NCI-H526 (cell line): ENCODE measurements around the gene STAT5A.
A peak's percentile ranks its signal among the peaks of the same experiment; 100 is the strongest.

ENCODE experiments used
- DNase-seq, 2 experiments: peaks; one replicate each; lab custom pipeline; 2025; lab: John Stamatoyannopoulos, UW

Gene STAT5A

GRCh38 chr17:42268236-42268635 is 20.1 kb upstream of the STAT5A start:
- no peak for DNase-seq

- no peak for DNase-seq
These were observed 18.1 kb upstream of the STAT5A start for GRCh38 chr17:42270170-42270535.

- no peak for DNase-seq
These were observed 17.7 kb upstream of the STAT5A start for GRCh38 chr17:42270596-42270995.

GRCh38 chr17:42271006-42271778 is 17.1 kb upstream of the STAT5A start:
- DNase-seq: no peak

- DNase-seq: no peak
These were observed 16.6 kb upstream of the STAT5A start for GRCh38 chr17:42271779-42272035.

GRCh38 chr17:42272162-42272907 is 16.0 kb upstream of the STAT5A start:
- DNase-seq: no peak

- DNase-seq: no peak
These were observed 14.6 kb upstream of the STAT5A start for GRCh38 chr17:42273474-42274252.

- no peak for DNase-seq
These were observed 14.1 kb upstream of the STAT5A start for GRCh38 chr17:42274253-42274542.

GRCh38 chr17:42274812-42275526 is 13.3 kb upstream of the STAT5A start:
- DNase-seq: peak in 1 of 2 experiments; percentile 22

- peak in 1 of 2 experiments; percentile 59 for DNase-seq
These were observed 12.6 kb upstream of the STAT5A start for GRCh38 chr17:42275527-42276358.

- peak in 1 of 2 experiments; percentile 85 for DNase-seq
These were observed 12.0 kb upstream of the STAT5A start, which contains the start of gene STAT5B for GRCh38 chr17:42276359-42276608. TSS of gene STAT5B (minus strand) at chr17:42276391. CDS start at chr17:42232127, 44,264 bp downstream.

GRCh38 chr17:42276609-42277341 is 11.5 kb upstream of the STAT5A start:
- peak in 1 of 2 experiments; percentile 58 for DNase-seq

GRCh38 chr17:42277342-42277712 is 11.0 kb upstream of the STAT5A start:
- DNase-seq: no peak

GRCh38 chr17:42279776-42280630 is 8.3 kb upstream of the STAT5A start:
- DNase-seq: no peak

GRCh38 chr17:42281571-42282096 is 6.7 kb upstream of the STAT5A start:
- peak; percentile 33 to 74 for DNase-seq

GRCh38 chr17:42282478-42283080 is 5.7 kb upstream of the STAT5A start:
- no peak for DNase-seq

- DNase-seq: no peak
These were observed 4.9 kb upstream of the STAT5A start for GRCh38 chr17:42283241-42284023.

GRCh38 chr17:42284024-42284369 is 4.3 kb upstream of the STAT5A start:
- DNase-seq: no peak

- DNase-seq: no peak
These were observed 3.7 kb upstream of the STAT5A start for GRCh38 chr17:42284566-42284965.
